Skeletal muscle satellite cell (primary cell): ENCODE results near the gene KCND2.

ENCODE experiments used
- H3K27me3 ChIP-seq: 2 replicates; pipeline ENCODE4 v1.7.0; 2013; ENCODE audit warnings: low read length; ENCODE audit not compliant: control insufficient read depth, insufficient read depth
- H3K36me3 ChIP-seq: 2 replicates; pipeline ENCODE4 v1.7.0; 2013; ENCODE audit warnings: mild to moderate bottlenecking, control low read depth, low read length; ENCODE audit not compliant: insufficient read depth
- H3K4me1 ChIP-seq: 2 replicates; pipeline ENCODE4 v1.7.0; 2013; ENCODE audit warnings: low read length; ENCODE audit not compliant: control insufficient read depth, insufficient read depth
- H3K4me2 ChIP-seq: 2 replicates; pipeline ENCODE4 v1.7.0; 2013; ENCODE audit warnings: mild to moderate bottlenecking, low read length
- H3K4me3 ChIP-seq: 2 replicates; pipeline ENCODE4 v1.7.0; 2013; ENCODE audit warnings: low read length
- H3K9ac ChIP-seq: 2 replicates; pipeline ENCODE4 v1.7.0; 2013; ENCODE audit warnings: mild to moderate bottlenecking, low read depth, low read length, moderate library complexity
- H3K9me3 ChIP-seq: replicated peaks from 2 replicates; pipeline ENCODE4 v1.7.0; 2013; ENCODE audit warnings: mild to moderate bottlenecking, control low read depth, low read length

Gene KCND2

GRCh38 chr7:120733143-120733542 is 460.2 kb downstream of the KCND2 start:
- no peaks in the 10 kb centered on the region for H3K27me3 ChIP-seq
- no peak overlapping the region for H3K4me3 ChIP-seq
- H3K9me3 ChIP-seq, result no peaks in the 10 kb centered on the region
- H3K4me1 ChIP-seq, result peaks cover 16% of the 10 kb centered on the region
- peak overlapping the region; percentile 7 for H3K4me2 ChIP-seq
- H3K9ac ChIP-seq, result no peak overlapping the region
- no peaks in the 10 kb centered on the region for H3K36me3 ChIP-seq

GRCh38 chr7:120733835-120734234 is 460.9 kb downstream of the KCND2 start:
- H3K4me1 ChIP-seq, result peaks cover 16% of the 10 kb centered on the region
- H3K27me3 ChIP-seq, result no peaks in the 10 kb centered on the region
- no peak overlapping the region for H3K4me2 ChIP-seq
- no peaks in the 10 kb centered on the region for H3K9me3 ChIP-seq
- no peak overlapping the region for H3K9ac ChIP-seq
- no peak overlapping the region for H3K4me3 ChIP-seq
- H3K36me3 ChIP-seq, result no peaks in the 10 kb centered on the region

- peaks cover 7% of the 10 kb centered on the region for H3K4me1 ChIP-seq
- no peak overlapping the region for H3K9ac ChIP-seq
- H3K9me3 ChIP-seq, result no peaks in the 10 kb centered on the region
- H3K4me3 ChIP-seq, result no peak overlapping the region
- H3K4me2 ChIP-seq, result no peak overlapping the region
- no peaks in the 10 kb centered on the region for H3K36me3 ChIP-seq
- no peaks in the 10 kb centered on the region for H3K27me3 ChIP-seq
Observed at GRCh38 chr7:120735791-120736190, 462.8 kb downstream of the KCND2 start.

GRCh38 chr7:120738816-120739215 is 465.8 kb downstream of the KCND2 start:
- Histone ChIP-seq H3K36me3 (no peaks in the 10 kb centered on the region), H3K9me3 (no peaks in the 10 kb centered on the region), H3K27me3 (no peaks in the 10 kb centered on the region), H3K4me2 (no peak overlapping the region), H3K9ac (no peak overlapping the region), H3K4me3 (no peak overlapping the region), H3K4me1 (no peaks in the 10 kb centered on the region)

- Histone ChIP-seq H3K4me1 (no peaks in the 10 kb centered on the region), H3K9ac (no peak overlapping the region), H3K36me3 (no peaks in the 10 kb centered on the region), H3K4me3 (peak overlapping the region; percentile 23), H3K27me3 (no peaks in the 10 kb centered on the region), H3K4me2 (peak overlapping the region; percentile 27), H3K9me3 (no peaks in the 10 kb centered on the region)
Observed at GRCh38 chr7:120740348-120740747, 467.4 kb downstream of the KCND2 start.

GRCh38 chr7:120741371-120742042 is 468.5 kb downstream of the KCND2 start:
- H3K4me3 ChIP-seq, result no peak overlapping the region
- no peaks in the 10 kb centered on the region for H3K4me1 ChIP-seq
- no peaks in the 10 kb centered on the region for H3K27me3 ChIP-seq
- H3K9ac ChIP-seq, result no peak overlapping the region
- no peaks in the 10 kb centered on the region for H3K36me3 ChIP-seq
- H3K4me2 ChIP-seq, result no peak overlapping the region
- no peaks in the 10 kb centered on the region for H3K9me3 ChIP-seq

- no peak overlapping the region for H3K9ac ChIP-seq
- no peaks in the 10 kb centered on the region for H3K9me3 ChIP-seq
- no peaks in the 10 kb centered on the region for H3K36me3 ChIP-seq
- no peak overlapping the region for H3K4me3 ChIP-seq
- H3K4me1 ChIP-seq, result no peaks in the 10 kb centered on the region
- peak overlapping the region; percentile 26 for H3K4me2 ChIP-seq
- H3K27me3 ChIP-seq, result no peaks in the 10 kb centered on the region
Observed at GRCh38 chr7:120742372-120742771, 469.4 kb downstream of the KCND2 start.

GRCh38 chr7:120743128-120743527 is 470.2 kb downstream of the KCND2 start:
- no peaks in the 10 kb centered on the region for H3K4me1 ChIP-seq
- no peaks in the 10 kb centered on the region for H3K27me3 ChIP-seq
- no peak overlapping the region for H3K9ac ChIP-seq
- H3K4me2 ChIP-seq, result no peak overlapping the region
- no peaks in the 10 kb centered on the region for H3K36me3 ChIP-seq
- H3K9me3 ChIP-seq, result no peaks in the 10 kb centered on the region
- H3K4me3 ChIP-seq, result no peak overlapping the region

- no peak overlapping the region for H3K4me2 ChIP-seq
- H3K4me1 ChIP-seq, result no peaks in the 10 kb centered on the region
- H3K27me3 ChIP-seq, result no peaks in the 10 kb centered on the region
- H3K4me3 ChIP-seq, result no peak overlapping the region
- H3K9ac ChIP-seq, result no peak overlapping the region
- no peaks in the 10 kb centered on the region for H3K9me3 ChIP-seq
- H3K36me3 ChIP-seq, result no peaks in the 10 kb centered on the region
Observed at GRCh38 chr7:120760050-120760449, 487.1 kb downstream of the KCND2 start.

- Histone ChIP-seq H3K9me3 (no peaks in the 10 kb centered on the region), H3K4me1 (no peaks in the 10 kb centered on the region), H3K9ac (no peak overlapping the region), H3K36me3 (no peaks in the 10 kb centered on the region), H3K4me3 (no peak overlapping the region), H3K4me2 (no peak overlapping the region), H3K27me3 (no peaks in the 10 kb centered on the region)
Observed at GRCh38 chr7:120760851-120761250, 487.9 kb downstream of the KCND2 start.

GRCh38 chr7:120770206-120770605 is 497.2 kb downstream of the KCND2 start:
- Histone ChIP-seq H3K4me3 (no peak overlapping the region), H3K36me3 (no peaks in the 10 kb centered on the region), H3K4me1 (no peaks in the 10 kb centered on the region), H3K27me3 (no peaks in the 10 kb centered on the region), H3K9me3 (no peaks in the 10 kb centered on the region), H3K9ac (no peak overlapping the region), H3K4me2 (no peak overlapping the region)

- Histone ChIP-seq H3K4me1 (no peaks in the 10 kb centered on the region), H3K9ac (no peak overlapping the region), H3K36me3 (no peaks in the 10 kb centered on the region), H3K4me2 (no peak overlapping the region), H3K9me3 (no peaks in the 10 kb centered on the region), H3K27me3 (no peaks in the 10 kb centered on the region), H3K4me3 (no peak overlapping the region)
Observed at GRCh38 chr7:120774481-120774880, 501.5 kb downstream of the KCND2 start.
